ENCODE data around the gene ARHGEF19.
"Not testable (repeated sequence)": the region's sequence is repeated elsewhere in the genome, so short reads cannot be mapped to it uniquely, and the experiment has no call there.

ARHGEF19 gene

GRCh38 chr1:16166117-16166516, 46.3 kb downstream of the ARHGEF19 start:
- DNase-seq (ENCODE audit: low read depth in 2 of 2), result no peak

- no peak for DNase-seq (ENCODE audit: low read depth in 2 of 2)
Observed at GRCh38 chr1:16165548-16165947, 46.9 kb downstream of the ARHGEF19 start.

- DNase-seq (ENCODE audit: low read depth in 2 of 2), result no peak
Observed at GRCh38 chr1:16165073-16165364, 47.4 kb downstream of the ARHGEF19 start.

GRCh38 chr1:16164213-16165072, 48.0 kb downstream of the ARHGEF19 start:
- DNase-seq (ENCODE audit: low read depth in 2 of 2), result peak; percentile 72 to 73

- DNase-seq (ENCODE audit: low read depth in 2 of 2), result not testable (repeated sequence)
Observed at GRCh38 chr1:16163608-16164212, 48.7 kb downstream of the ARHGEF19 start.

GRCh38 chr1:16162163-16162822, 50.2 kb downstream of the ARHGEF19 start:
- DNase-seq (ENCODE audit: low read depth in 2 of 2), result no peak

GRCh38 chr1:16161717-16162116, 50.7 kb downstream of the ARHGEF19 start:
- no peak for DNase-seq (ENCODE audit: low read depth in 2 of 2)

GRCh38 chr1:16158993-16159831, 53.2 kb downstream of the ARHGEF19 start:
- DNase-seq (ENCODE audit: low read depth in 2 of 2), result no peak

GRCh38 chr1:16158025-16158424, 54.4 kb downstream of the ARHGEF19 start:
- no peak for DNase-seq (ENCODE audit: low read depth in 2 of 2)

- no peak for DNase-seq (ENCODE audit: low read depth in 2 of 2)
Observed at GRCh38 chr1:16156848-16157495, 55.5 kb downstream of the ARHGEF19 start.

GRCh38 chr1:16155537-16156410, 56.7 kb downstream of the ARHGEF19 start, which contains the start of gene EPHA2:
EPHA2 (minus strand) TSS chr1:16156069; CDS start chr1:16155932, 137 bp downstream.
- peak; percentile 51 to 53 for DNase-seq (ENCODE audit: low read depth in 2 of 2)

GRCh38 chr1:16153999-16154673, 58.3 kb downstream of the ARHGEF19 start:
- DNase-seq (ENCODE audit: low read depth in 2 of 2), result no peak

- no peak for DNase-seq (ENCODE audit: low read depth in 2 of 2)
Observed at GRCh38 chr1:16153096-16153998, 59.1 kb downstream of the ARHGEF19 start.

- no peak for DNase-seq (ENCODE audit: low read depth in 2 of 2)
Observed at GRCh38 chr1:16152481-16153087, 59.9 kb downstream of the ARHGEF19 start.

- no peak for DNase-seq (ENCODE audit: low read depth in 2 of 2)
Observed at GRCh38 chr1:16151995-16152384, 60.5 kb downstream of the ARHGEF19 start.

- DNase-seq (ENCODE audit: low read depth in 2 of 2), result no peak
Observed at GRCh38 chr1:16151196-16151994, 61.1 kb downstream of the ARHGEF19 start.

GRCh38 chr1:16150508-16150907, 61.9 kb downstream of the ARHGEF19 start:
- no peak for DNase-seq (ENCODE audit: low read depth in 2 of 2)
